Adrenal gland (tissue), 12 donors: Measurements from ENCODE around the gene ZNF488. TPM values are rescaled to one million over a fixed set of nuclear protein-coding genes. Genes with fewer than 3 reads are reported as not detected.

Experiments
- DNase-seq, 7 donors: peaks; one replicate each; pipeline ENCODE4 v3.0.0-alpha.2; 2019 to 2020
- H3K27ac ChIP-seq, 5 donors: fragments of 200-600 bp; sonication (generic) in 4 of 5; 1 replicate in 3 of 5; 2 replicates in 2 of 5; pipeline versions ENCODE4 v1.5.1 to v1.8.0; 2016 to 2020; ENCODE audit warnings: mild to moderate bottlenecking in 1 of 5
- H3K27me3 ChIP-seq: fragments of 200-600 bp; 2 replicates; pipeline ENCODE4 v1.8.0; 2021
- H3K36me3 ChIP-seq, 2 donors: fragments of 200-600 bp; replicated peaks in 1 of 2; 1 replicate in 1 of 2; 2 replicates in 1 of 2; pipeline versions ENCODE4 v1.5.1 to v1.8.0; 2018 to 2022
- H3K4me1 ChIP-seq, 2 donors: fragments of 200-600 bp; replicated peaks in 1 of 2; 1 replicate in 1 of 2; 2 replicates in 1 of 2; pipeline versions ENCODE4 v1.5.1 to v1.8.0; 2018 to 2021
- H3K4me3 ChIP-seq, 4 donors: fragments of 200-600 bp; sonication (generic) in 3 of 4; one replicate each; pipeline ENCODE4 v1.5.1; 2016 to 2018
- H3K9me3 ChIP-seq, 3 donors: fragments of 200-600 bp; sonication (generic) in 1 of 3; replicated peaks in 1 of 3; 1 replicate in 2 of 3; 2 replicates in 1 of 3; pipeline versions ENCODE4 v1.5.1 to v1.8.0; 2016 to 2021
- POLR2A ChIP-seq, 2 donors: fragments of 450-650 bp; IDR thresholded peaks; one replicate each; pipeline ENCODE4 v1.6.1; 2017; ENCODE audit warnings: antibody characterized with exemption in 2 of 2, mild to moderate bottlenecking in 2 of 2, moderate library complexity in 1 of 2
- WGBS, 4 donors: extraction: QIAGEN DNeasy Blood & Tissue Kit in 2 of 4; methylation state at CpG; one replicate each; pipeline versions ENCODE4 v1.1.5 to v1.1.7; 2013 to 2017; 5-methylcytosine and 5-hydroxymethylcytosine counted together
- intact Hi-C, 2 donors: fragments of 100-400 bp; cut with DNase I; formaldehyde crosslinking; loops; one replicate each; pipeline versions ENCODE4 v1.14.1 to v1.15.0; 2022 to 2023
- polyA plus RNA-seq, 3 donors: library from polyadenylated mRNA; stranded (reverse); fragments of 200-250 nt in 2 of 3; fragments of 350-450 nt in 1 of 3; fragmentation: Illumina TruSeq in 1 of 3; extraction: RNeasy Lipid Tissue Mini Kit (QIAGEN cat#74804) in 1 of 3; gene quantifications; one replicate each; pipeline ENCODE4 v1.2.3, GENCODE V29; 2013 to 2014
- total RNA-seq, 9 donors: library from RNA; depleted of rRNA in 4 of 9; stranded (reverse); fragments of >200 nt in 4 of 9; fragments of 120-200 nt in 1 of 9; fragmentation: NEBNext Ultra II Directional in 1 of 9; extraction: Animal tissue kit (Norgen Biotek cat#: 25700) in 1 of 9; gene quantifications; one replicate each; pipeline versions ENCODE4 v1.1.0 to v1.2.4, GENCODE V29; 2013 to 2023
- TF ChIP-seq, protein P1 (sequence below), 6 experiments: fragments of 450-650 bp in 4 of 6; fragments of 200-600 bp in 2 of 6; sonication (generic) in 1 of 6; IDR thresholded peaks; 1 replicate in 5 of 6; 2 replicates in 1 of 6; pipeline versions ENCODE4 v1.5.1 to v1.8.0; 2016 to 2021; ENCODE audit warnings: antibody characterized with exemption in 6 of 6, mild to moderate bottlenecking in 2 of 6, moderate library complexity in 1 of 6
- donor health status: healthy with polysubstance abuse.
- donor health status: Bipolar disorder and iron deficiency.
- donor health status: DM: yes; HTN: yes; CAD: no.
- donor health status: DM: no; HTN: no; CAD: no.
- donor health status: DM: no; HTN: no; CAD: no.
- donor health status: DM: yes; HTN: yes; CAD: no.

The ZNF488 gene
- total and polyA plus RNA-seq, 12 donors: 0.03 to 0.20 (median 0.11) TPM; not detected in 3

DNA sequence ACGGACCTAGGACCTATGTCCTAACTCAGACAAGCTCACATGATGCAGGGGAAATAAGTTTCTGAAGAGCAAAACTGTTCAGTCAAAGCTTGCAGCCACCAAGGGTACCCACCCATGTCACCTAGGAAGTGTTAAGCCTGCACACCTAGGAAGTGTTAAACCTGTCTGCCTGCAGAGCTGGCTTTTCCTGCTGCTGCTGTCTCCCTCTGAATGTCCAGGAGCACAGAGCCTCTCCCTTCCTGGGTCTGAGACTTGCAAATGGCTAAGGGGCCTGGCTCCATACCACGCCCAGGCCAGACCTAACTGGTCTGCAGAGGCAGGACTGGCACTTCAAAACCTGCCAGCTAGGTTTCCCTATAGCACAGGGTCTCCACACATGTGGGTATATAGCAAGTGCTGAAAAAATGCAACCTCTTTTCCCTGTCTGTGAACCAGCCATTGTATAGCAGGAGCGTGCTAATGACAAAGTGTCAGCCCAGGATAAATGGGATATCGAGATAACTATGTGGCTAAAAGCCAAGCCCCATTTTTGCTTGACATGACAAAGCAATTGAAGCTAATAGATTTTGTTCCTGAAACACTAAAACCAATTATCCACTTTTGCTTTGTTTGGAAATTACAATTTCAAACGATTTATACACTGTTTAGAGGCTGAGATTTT lies 60.3 kb downstream of the ZNF488 start:
- Histone ChIP-seq H3K36me3 (no peaks in the 10 kb centered on the region), H3K4me1 (peaks cover 0 to 14% of the 10 kb centered on the region in 2 donors), H3K27me3 (no peaks in the 10 kb centered on the region), H3K4me3 (no peak overlapping the region), H3K9me3 (no peaks in the 10 kb centered on the region), H3K27ac (no peak overlapping the region)
- 33 to 47% (median 43%) methylated on average over 4 to 5 of the region's 5 CpGs for WGBS, 4 donors
- TF ChIP-seq POLR2A (IDR thresholded peaks at IDR 0.05): no peak
- TF ChIP-seq, protein P1, sequence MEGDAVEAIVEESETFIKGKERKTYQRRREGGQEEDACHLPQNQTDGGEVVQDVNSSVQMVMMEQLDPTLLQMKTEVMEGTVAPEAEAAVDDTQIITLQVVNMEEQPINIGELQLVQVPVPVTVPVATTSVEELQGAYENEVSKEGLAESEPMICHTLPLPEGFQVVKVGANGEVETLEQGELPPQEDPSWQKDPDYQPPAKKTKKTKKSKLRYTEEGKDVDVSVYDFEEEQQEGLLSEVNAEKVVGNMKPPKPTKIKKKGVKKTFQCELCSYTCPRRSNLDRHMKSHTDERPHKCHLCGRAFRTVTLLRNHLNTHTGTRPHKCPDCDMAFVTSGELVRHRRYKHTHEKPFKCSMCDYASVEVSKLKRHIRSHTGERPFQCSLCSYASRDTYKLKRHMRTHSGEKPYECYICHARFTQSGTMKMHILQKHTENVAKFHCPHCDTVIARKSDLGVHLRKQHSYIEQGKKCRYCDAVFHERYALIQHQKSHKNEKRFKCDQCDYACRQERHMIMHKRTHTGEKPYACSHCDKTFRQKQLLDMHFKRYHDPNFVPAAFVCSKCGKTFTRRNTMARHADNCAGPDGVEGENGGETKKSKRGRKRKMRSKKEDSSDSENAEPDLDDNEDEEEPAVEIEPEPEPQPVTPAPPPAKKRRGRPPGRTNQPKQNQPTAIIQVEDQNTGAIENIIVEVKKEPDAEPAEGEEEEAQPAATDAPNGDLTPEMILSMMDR (IDR thresholded peaks at IDR 0.05): no peak
- intact Hi-C loops: no loop called here
- no peak for DNase-seq

DNA sequence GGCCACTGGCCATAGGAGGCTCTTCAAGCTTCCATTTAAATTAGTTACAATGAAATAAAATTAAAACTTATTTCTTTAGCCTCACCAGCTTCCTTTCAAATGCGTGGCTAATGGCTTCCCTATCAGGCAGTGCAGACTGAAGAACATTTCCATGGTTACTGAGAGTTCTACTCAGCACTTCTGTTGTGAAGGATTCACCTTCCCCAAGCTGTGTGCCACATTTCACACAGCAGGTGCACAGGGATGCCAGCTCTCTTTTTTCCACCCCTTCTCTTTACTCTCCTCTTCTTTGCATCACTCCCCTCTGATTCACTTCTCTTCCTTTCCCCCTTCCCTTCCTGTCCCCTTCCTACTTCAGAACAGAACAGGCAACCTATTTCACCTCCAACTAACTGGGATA lies 61.0 kb downstream of the ZNF488 start:
- Histone ChIP-seq H3K36me3 (no peaks in the 10 kb centered on the region), H3K27ac (no peak overlapping the region), H3K27me3 (no peaks in the 10 kb centered on the region), H3K9me3 (no peaks in the 10 kb centered on the region), H3K4me3 (no peak overlapping the region), H3K4me1 (peaks cover 0 to 14% of the 10 kb centered on the region in 2 donors)
- DNase-seq: no peak
- TF ChIP-seq, protein P1 (IDR thresholded peaks at IDR 0.05): no peak
- no peak for TF ChIP-seq POLR2A (IDR thresholded peaks at IDR 0.05)
- intact Hi-C loops: no loop called here
- 60 to 88% (median 69%) methylated on average over 1 of the region's 1 CpG for WGBS, 4 donors

GRCh38 chr10:47322300-47323061 lies 61.6 kb downstream of the ZNF488 start, which contains the start of gene GDF2:
GDF2 (plus strand) TSS chr10:47322454; CDS start chr10:47322669, 215 bp downstream.
- DNase-seq: no peak
- Histone ChIP-seq H3K27ac (no peak within 1 kb of the TSS), H3K9me3 (no peaks in the 10 kb centered on the region), H3K4me1 (peaks cover 0 to 14% of the 10 kb centered on the region in 2 donors), H3K27me3 (no peaks in the 10 kb centered on the region), H3K36me3 (no peaks in the 10 kb centered on the region), H3K4me3 (no peak within 1 kb of the TSS)
- intact Hi-C loops: no loop called here
- TF ChIP-seq POLR2A (IDR thresholded peaks at IDR 0.05): no peak
- TF ChIP-seq, protein P1 (IDR thresholded peaks at IDR 0.05): no peak
- WGBS, 4 donors: 88 to 92% (median 90%) methylated on average over 16 to 35 of the region's 35 CpGs

DNA sequence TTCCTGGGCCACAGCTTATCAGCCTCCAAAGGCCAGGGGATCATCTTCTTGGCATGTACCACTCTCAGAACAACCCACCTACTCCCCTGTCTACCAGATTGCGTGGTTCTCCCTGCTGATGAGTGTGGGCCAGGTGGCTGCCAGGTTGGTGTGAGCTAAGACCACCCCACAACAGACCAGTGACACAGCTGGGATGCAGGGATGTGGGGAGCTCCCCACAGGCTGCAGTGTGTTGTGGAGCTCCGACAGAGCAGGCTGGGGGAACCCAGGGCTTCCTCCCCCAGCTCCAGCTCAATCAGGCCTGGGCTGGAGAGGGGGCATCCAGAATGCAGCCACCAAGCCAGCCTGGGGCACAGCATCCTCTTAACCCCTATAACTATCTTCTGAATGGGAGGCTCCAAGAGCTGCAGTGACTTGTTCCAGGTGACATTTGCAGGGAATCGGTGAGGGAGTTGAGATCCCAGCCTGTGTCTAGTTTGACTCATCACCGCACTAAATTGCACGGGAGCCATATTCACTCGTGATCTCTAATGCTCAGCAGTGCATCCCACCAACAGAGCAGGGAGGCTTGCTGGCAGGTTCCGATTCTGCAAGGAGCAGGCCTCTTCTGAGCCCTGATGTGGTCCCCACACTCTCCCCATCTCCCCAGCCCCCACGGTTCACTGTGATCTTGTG lies 62.4 kb downstream of the ZNF488 start:
- no peak for DNase-seq

More for the DNA sequence above, 62.4 kb downstream of the ZNF488 start:
- TF ChIP-seq, protein P1 (IDR thresholded peaks at IDR 0.05): no peak
- no peak for TF ChIP-seq POLR2A (IDR thresholded peaks at IDR 0.05)
- intact Hi-C loops: no loop called here
- Histone ChIP-seq H3K36me3 (no peaks in the 10 kb centered on the region), H3K4me1 (peaks cover 0 to 14% of the 10 kb centered on the region in 2 donors), H3K9me3 (no peaks in the 10 kb centered on the region), H3K27ac (no peak overlapping the region), H3K4me3 (no peak overlapping the region), H3K27me3 (no peaks in the 10 kb centered on the region)
- WGBS, 4 donors: 80 to 91% (median 89%) methylated on average over 7 to 8 of the region's 8 CpGs
